Fibroblast of skin of scalp (primary cell): ENCODE data around the gene PHF21B.
"Not testable (repeated sequence)": the region's sequence is repeated elsewhere in the genome, so short reads cannot be mapped to it uniquely, and the experiment has no call there.

Experiments used
- DNase-seq: peaks from one replicate; pipeline ENCODE4 v3.0.0-alpha.2; 2013

PHF21B gene

DNA sequence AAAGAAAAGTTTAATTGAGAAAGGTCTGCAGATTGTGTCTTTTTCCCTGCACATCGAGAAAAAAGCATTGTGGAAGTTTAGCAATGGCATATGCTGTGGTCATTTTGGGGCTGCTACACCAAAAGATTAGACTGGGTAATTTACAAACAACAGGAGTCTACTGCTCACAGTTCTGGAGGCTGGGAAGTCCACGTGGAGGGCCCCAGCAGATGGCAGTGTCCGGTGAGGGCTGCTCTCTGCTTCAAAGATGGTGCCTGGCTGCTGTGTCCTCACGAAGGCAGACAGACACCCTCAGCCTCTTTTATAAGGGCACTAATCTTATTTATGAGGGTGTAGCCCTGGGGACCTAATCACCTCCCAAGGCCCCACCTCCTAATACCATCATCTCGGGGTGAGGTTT is 21.1 kb downstream of the PHF21B start:
- no peak for DNase-seq

DNA sequence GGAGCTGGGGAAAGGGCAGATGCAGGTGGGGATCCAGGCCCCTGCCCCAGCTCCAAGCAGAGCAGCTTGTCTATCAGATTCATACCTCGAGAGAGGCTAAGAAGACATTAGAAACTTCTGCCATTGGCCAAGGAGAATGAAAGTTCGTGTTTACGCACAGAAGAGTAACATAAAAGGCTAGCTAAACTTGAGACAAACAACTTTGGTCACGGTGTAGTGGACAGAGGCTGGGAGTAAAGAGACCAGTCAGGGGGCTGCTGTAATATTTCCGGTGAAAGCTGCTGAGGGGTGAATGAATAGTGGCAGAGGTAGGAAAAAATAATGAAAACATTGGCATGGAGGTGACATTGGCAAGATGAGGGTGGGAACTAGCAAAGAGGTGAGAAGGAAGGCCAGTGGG is 22.9 kb downstream of the PHF21B start:
- DNase-seq: no peak

DNA sequence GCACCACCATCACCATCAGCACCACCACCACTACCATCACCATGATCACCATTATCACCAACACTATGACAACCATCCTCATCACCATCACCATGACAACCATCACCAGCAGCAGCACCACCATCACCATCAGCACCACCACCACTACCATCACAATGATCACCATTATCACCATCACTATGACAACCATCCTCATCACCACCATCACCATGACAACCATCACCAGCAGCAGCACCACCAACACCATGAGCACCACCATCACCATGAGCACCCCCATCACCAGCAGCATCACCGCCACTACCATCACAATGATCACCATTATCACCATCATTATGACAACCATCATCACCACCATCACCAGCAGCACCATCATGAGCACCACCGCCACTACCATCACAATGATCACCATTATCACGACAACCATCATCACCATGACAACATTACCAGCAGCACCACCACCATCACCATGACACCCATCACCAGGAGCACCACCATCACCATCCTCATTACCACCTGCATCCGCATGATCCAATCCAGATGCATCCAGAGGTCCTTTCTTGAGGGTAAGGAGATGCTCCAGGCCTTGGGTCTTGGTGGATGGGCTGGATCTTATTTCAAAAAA is 23.8 kb downstream of the PHF21B start:
- no peak for DNase-seq

- DNase-seq: no peak
These were observed 25.8 kb downstream of the PHF21B start for GRCh38 chr22:44983878-44984482.

DNA sequence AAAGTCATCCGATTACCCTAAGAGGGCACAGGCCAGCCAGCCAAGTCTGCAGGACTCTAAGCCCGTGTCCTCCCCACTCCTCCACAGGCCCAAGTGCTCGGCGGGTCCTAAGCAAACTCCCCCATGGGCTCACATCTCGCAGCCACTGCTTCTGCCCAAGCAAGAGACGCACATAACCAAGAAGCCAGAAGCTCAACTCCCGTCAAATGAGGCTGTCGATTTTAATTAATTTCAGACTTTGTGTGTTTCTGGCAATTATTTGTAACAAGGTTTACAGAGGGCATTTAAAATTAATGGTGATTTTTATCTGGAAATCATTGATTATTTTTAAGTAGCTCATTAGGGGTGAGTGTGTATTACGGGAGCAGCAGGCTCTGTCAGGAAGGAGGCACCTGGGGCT is 27.4 kb downstream of the PHF21B start:
- no peak for DNase-seq

- no peak for DNase-seq
These were observed 27.9 kb downstream of the PHF21B start for GRCh38 chr22:44981857-44982256.

- DNase-seq: no peak
These were observed 30.7 kb downstream of the PHF21B start for GRCh38 chr22:44979154-44979553.

DNA sequence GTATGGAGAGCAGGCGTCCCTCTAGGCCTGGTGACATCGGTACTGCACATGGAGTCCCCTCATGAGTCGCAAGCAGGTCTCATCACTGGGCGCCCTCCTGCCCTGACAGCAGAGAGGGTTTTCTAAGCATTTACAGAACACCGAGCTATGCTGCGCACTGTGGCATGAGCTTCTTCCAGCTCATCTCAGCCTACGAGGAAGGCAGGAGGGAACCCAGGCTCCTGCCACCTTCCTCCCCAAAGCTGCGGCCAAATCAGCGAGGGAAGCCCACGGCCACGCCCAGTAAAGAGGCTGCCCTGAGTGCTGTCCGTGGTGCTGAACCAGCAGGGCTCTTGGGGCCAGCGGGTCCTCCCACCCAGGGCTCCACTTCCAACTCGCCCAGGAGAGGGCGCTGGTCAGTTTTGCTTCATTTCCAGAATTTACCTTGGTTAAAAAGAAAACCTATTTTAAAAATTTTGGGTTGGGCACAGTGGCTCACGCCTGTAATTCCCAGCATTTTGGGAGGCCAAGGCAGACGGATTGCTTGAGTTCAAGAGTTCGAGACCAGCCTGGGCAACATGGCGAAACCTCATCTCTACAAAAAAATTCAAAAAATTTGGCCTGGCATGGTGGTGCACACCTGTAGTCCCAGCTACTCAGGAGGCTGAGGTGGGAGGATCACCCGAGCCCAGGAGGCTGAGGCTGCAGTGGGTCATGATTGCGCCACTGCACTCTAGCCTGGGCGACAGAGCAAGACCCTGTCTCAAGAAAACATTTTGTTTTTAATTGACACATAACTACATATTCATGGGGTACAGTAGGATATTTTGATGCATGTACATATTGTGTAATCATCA is 34.2 kb downstream of the PHF21B start:
- DNase-seq: peak; percentile 85

- no peak for DNase-seq
These were observed 35.4 kb downstream of the PHF21B start for GRCh38 chr22:44974454-44974853.

DNA sequence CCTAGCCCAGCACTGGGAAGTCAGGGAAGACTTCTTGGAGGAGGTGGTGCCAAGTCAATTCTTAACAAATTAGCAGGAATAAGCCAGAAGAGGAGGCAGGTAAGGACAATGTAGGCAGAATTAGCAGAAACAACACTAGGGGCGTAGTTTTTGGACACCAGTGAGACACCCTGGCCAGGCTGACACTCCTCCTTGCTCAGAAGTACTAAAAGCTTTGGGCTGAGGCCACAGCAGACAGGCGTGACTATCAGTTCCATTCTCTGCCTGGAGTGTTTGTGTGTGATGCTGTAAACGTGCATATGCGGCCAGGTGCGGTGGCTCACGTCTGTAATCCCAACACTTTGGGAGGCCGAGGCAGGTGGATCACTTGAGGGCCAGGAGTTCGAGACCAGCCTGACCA is 36.0 kb downstream of the PHF21B start:
- DNase-seq: no peak

DNA sequence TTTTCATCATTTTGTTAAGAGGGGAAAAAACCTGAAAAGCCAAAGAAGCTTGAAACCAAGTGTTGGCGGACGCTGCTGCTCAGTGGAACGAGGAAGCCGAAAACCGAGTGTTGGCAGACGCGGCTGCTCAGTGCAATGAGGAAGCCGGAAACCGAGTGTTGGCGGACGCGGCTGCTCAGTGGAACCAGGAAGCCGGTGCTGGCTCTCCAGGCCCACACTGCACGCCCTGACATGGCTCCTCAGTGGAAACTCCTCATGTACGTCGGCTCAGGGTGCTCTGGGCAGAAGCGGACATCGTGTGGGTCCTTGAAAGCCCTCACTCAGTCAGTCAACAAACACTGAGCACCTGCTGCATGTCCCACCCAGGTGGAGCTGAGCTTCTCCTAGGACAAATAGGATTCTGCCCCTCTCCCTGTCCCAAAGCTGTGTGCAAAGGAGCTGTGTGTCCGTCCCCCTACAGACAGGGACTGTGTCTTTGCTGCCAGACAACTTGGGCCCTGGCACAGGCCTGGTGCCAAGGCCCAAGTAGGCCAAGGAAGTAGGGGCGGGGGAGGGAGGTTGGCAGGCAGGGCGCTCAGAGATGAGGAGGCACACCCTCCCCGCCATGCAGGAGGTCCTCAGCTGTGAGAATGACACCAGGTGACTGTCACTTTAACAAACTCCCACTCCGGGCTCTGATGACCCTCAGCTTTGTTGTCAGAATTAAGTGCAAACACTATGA is 37.3 kb downstream of the PHF21B start:
- DNase-seq: no peak

GRCh38 chr22:44971651-44972362 is 38.0 kb downstream of the PHF21B start:
- DNase-seq: no peak

DNA sequence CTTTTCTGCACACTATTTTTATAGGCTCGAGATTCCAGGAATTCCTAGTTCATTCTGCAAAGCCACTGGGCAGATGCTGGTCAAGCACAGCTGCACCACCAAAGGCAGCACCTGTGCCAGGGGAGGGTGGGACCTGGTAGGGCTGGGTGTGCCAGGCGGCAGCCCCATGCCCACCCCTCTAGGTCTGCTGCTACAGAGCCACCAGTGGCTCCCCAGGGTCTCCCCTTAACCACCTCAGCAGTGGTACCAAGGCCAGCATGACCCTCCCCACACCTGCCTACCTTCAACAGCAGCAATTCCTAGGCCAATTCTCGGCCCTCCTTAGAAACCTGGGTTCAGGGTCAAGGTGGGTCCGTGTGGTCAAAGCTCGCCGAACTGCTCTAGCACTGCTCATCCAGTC is 39.5 kb downstream of the PHF21B start:
- DNase-seq: no peak

GRCh38 chr22:44969817-44970216 is 40.0 kb downstream of the PHF21B start:
- no peak for DNase-seq

DNA sequence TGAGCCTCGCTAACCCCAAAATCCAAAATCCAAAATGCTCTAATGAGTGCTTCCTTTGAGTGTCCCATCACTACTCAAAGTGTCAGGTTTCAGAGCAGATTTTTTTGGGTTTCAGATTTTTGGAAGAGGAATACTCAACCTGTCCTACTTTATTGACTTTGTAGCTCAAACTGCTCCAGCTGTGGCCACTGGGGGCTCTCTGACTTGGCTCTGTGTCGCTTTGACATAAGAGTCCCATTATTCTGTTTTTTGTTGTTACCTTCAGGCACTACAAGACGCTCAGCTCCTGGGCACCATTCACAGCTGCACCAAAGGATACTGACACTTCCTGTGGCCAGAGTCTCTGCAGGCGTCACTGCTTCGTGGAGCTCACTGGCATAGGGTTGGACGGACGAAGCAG is 41.1 kb downstream of the PHF21B start:
- no peak for DNase-seq

DNA sequence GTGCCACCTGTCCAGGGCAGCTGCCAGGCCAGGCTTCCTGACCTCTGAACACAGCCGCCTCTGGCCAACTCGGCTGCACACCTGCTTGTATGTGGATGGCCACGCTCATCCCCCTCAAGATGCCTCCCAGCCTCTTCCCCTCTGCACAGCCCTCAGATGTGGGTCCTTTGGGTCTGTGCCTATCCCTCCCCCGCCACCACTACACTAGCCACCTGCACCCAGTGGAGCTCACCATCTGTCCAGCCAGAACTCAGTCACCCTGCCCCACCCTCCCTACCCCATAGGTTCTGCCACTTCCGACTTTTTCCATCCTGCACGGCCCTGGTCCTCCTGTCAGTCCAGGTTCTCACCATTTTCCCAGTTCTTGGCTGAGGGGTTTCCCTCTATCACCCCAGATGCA is 44.6 kb downstream of the PHF21B start:
- no peak for DNase-seq

- DNase-seq: no peak
These were observed 45.1 kb downstream of the PHF21B start for GRCh38 chr22:44964722-44965078.

DNA sequence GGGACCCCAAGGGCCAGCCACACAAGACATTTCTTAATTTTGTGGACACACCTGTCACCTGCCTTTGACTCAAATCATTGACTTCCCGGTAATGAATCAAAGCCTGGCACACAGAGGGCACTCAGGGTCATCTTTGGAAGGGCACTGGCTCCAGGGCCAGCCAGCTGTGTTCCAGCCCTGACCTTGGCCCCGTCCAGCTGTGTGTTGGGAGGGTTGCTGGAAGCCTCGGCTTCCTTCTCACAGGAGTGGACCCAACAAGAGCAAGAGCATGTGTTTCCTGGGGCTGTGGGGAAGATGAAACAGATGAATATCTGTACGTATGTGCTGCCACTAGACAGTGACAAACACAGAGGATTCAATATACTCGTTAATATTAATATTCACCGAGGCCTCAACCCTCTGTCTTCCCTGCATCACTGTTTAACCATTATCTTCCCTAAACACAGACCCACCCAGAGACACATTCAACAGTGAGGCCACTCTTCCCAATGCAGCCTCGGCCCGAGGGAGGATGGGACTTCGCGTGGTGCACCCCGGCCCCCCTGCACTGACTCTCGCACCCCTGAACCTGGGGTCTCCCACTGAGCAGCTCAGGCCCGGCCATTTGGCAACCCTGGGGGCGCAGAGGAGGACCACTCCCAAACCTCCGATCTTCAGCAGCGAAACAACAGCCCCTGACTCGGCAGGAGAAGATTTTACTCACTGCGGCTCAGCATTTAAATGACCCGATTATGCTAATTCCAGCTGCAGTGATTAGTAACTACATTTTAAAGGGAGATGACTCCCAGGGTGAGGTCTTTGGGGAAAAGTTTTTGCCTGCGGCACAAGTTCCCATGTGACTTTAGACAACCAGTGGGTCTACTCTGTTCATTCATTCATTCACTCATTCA is 45.7 kb downstream of the PHF21B start:
- DNase-seq: no peak

GRCh38 chr22:44962741-44963454 is 46.9 kb downstream of the PHF21B start:
- no peak for DNase-seq

GRCh38 chr22:44961682-44962081 is 48.1 kb downstream of the PHF21B start:
- DNase-seq: not testable (repeated sequence)
